ENCODE results near the gene ARMC9. TPM values are rescaled to one million over a fixed set of nuclear protein-coding genes. Genes with fewer than 3 reads are reported as not detected.

The ARMC9 gene
- total RNA-seq, 4 donors from 2014 or later = 0.20 to 7.2 (median 3.2) TPM

DNA sequence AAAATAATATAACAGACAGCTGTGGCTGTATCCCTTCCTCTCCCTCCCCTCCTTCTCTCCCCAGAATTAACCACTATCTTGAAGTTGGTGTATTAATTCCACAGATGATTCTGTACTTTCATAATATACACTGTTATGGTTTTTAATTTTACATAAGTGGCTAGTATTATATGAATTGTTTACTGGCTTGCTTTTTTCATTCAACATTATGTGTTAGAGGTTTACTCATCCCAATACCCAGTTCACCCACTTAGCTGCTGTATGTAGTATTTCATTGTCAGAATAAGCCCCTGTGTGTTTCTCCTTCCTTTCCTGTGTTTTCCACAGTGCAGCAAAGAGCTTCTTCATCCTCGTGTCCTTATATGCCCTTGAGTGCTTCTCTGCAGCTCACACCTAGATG is 121.4 kb downstream of the ARMC9 start:
- Histone ChIP-seq H3K4me1 (no peaks in the 10 kb centered on the region), H3K27ac (no peak overlapping the region), H3K36me3 (no peaks in the 10 kb centered on the region), H3K9me3 (no peaks in the 10 kb centered on the region), H3K27me3 (no peaks in the 10 kb centered on the region), H3K4me3 (no peak overlapping the region)
- in situ Hi-C loops (cut with MboI; ENCODE audit: low sequenced_read_pairs in 4 of 4) (no loop called here), intact Hi-C loops (cut with DNase I; ENCODE audit: low total_unique reads) (no loop called here)
- ATAC-seq (no peak), DNase-seq (no peak)
- TF ChIP-seq CTCF (IDR thresholded peaks at IDR 0.05 in 4 of 5, conservative IDR thresholded peaks at IDR 0.05 in 1 of 5) = no peak
- TF ChIP-seq POLR2A (IDR thresholded peaks at IDR 0.05) = no peak

DNA sequence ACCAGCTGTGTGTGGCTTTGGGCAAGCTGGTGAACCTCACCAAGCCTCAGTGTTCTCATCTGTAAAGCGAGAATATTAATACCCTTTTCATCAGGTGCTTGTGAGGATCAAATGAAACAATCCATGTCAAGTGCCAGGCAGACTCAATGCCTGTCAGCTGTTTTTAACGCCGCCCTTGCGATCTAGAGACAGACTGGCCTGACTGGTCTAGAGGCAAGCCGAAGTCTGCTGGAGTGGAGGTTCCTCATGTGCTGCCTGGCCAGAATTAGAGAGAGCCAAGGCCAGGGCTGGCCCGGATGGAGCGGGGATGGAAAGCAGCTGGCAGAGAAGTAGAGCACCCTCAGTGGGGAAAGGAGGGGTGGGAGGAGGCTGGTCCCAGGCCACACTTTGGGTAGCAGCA is 122.6 kb downstream of the ARMC9 start:
- Histone ChIP-seq H3K27ac (no peak overlapping the region), H3K4me1 (no peaks in the 10 kb centered on the region)
- ATAC-seq = no peak

GRCh38 chr2:231321556-231322334 is 123.3 kb downstream of the ARMC9 start:
- H3K4me1 ChIP-seq = no peaks in the 10 kb centered on the region

More for the DNA sequence above, 122.6 kb downstream of the ARMC9 start:
- Histone ChIP-seq H3K27me3 (no peaks in the 10 kb centered on the region), H3K36me3 (no peaks in the 10 kb centered on the region), H3K9me3 (no peaks in the 10 kb centered on the region), H3K4me3 (no peak overlapping the region)
- intact Hi-C loops (cut with DNase I; ENCODE audit: low total_unique reads) (no loop called here), in situ Hi-C loops (cut with MboI; ENCODE audit: low sequenced_read_pairs in 4 of 4) (no loop called here)
- no peak for DNase-seq
- TF ChIP-seq POLR2A (IDR thresholded peaks at IDR 0.05) (no peak), CTCF (IDR thresholded peaks at IDR 0.05 in 4 of 5, conservative IDR thresholded peaks at IDR 0.05 in 1 of 5) (no peak)

GRCh38 chr2:231323316-231323715 is 124.9 kb downstream of the ARMC9 start:
- in situ Hi-C loops (cut with MboI; ENCODE audit: low sequenced_read_pairs in 4 of 4) (no loop called here), intact Hi-C loops (cut with DNase I; ENCODE audit: low total_unique reads) (no loop called here)
- Histone ChIP-seq H3K27ac (no peak overlapping the region), H3K9me3 (no peaks in the 10 kb centered on the region), H3K4me1 (no peaks in the 10 kb centered on the region), H3K36me3 (no peaks in the 10 kb centered on the region), H3K27me3 (no peaks in the 10 kb centered on the region), H3K4me3 (no peak overlapping the region)
- ATAC-seq (no peak), DNase-seq (no peak)
- TF ChIP-seq CTCF (IDR thresholded peaks at IDR 0.05 in 4 of 5, conservative IDR thresholded peaks at IDR 0.05 in 1 of 5) (no peak), POLR2A (IDR thresholded peaks at IDR 0.05) (no peak)

More at GRCh38 chr2:231321556-231322334, 123.3 kb downstream of the ARMC9 start:
- intact Hi-C loops (cut with DNase I; ENCODE audit: low total_unique reads) = no loop called here
- in situ Hi-C loops (cut with MboI; ENCODE audit: low sequenced_read_pairs in 4 of 4) = no loop called here
- TF ChIP-seq CTCF (IDR thresholded peaks at IDR 0.05 in 4 of 5, conservative IDR thresholded peaks at IDR 0.05 in 1 of 5) (no peak), POLR2A (IDR thresholded peaks at IDR 0.05) (no peak)
- Histone ChIP-seq H3K27me3 (no peaks in the 10 kb centered on the region), H3K36me3 (no peaks in the 10 kb centered on the region), H3K4me3 (no peak overlapping the region), H3K9me3 (no peaks in the 10 kb centered on the region), H3K27ac (no peak overlapping the region)
- ATAC-seq (no peak), DNase-seq (peak; percentile 40 to 43)

All from gastrocnemius medialis (tissue), 4 donors.